H1 (cell line): Measurements from ENCODE around the gene QSOX2. TPM values are rescaled to one million over a fixed set of nuclear protein-coding genes. Genes with fewer than 3 reads are reported as not detected.

Source experiments
- CTCF ChIA-PET: fragments of 300-600 bp; sonication (Branson Sonifier 250); formaldehyde crosslinking; loops from one replicate; lab custom pipeline; 2021; ENCODE audit not compliant: partially characterized antibody; lab: Charles Lee
- POLR2A ChIA-PET: fragments of 300-600 bp; sonication (Branson Sonifier 250); formaldehyde crosslinking; loops from one replicate; lab custom pipeline; 2021; ENCODE audit warnings: inconsistent platforms; ENCODE audit not compliant: partially characterized antibody; lab: Charles Lee
- DNase-seq, 2 experiments: peaks; one replicate each; pipeline versions ENCODE4 v3.0.0 to v3.0.0-alpha.2; 2010 to 2022; ENCODE audit warnings: low spot score in 2 of 2, low read depth in 1 of 2, mixed read lengths in 1 of 2
- FAIRE-seq: peaks from 2 replicates; lab custom pipeline; 2011; peaks lifted over from hg19 to GRCh38; lab: Jason Lieb, UNC
- H2AFZ ChIP-seq: 2 replicates; pipeline ENCODE4 v1.8.1; 2012; ENCODE audit warnings: low read length, inconsistent platforms
- H2AK5ac ChIP-seq: 2 replicates; pipeline ENCODE4 v1.6.1; 2013; ENCODE audit warnings: low read depth, low read length
- H2BK120ac ChIP-seq: replicated peaks from 2 replicates; pipeline ENCODE3; 2013; ENCODE audit warnings: low read depth, low read length, inconsistent platforms
- H2BK12ac ChIP-seq: 2 replicates; pipeline ENCODE4 v1.6.1; 2013; ENCODE audit warnings: low read depth, low read length
- H2BK15ac ChIP-seq: 2 replicates; pipeline ENCODE4 v1.6.1; 2013; ENCODE audit warnings: low read length
- H2BK20ac ChIP-seq: 2 replicates; pipeline ENCODE4 v1.6.1; 2013; ENCODE audit warnings: low read length
- H2BK5ac ChIP-seq: 2 replicates; pipeline ENCODE4 v1.6.1; 2013; ENCODE audit warnings: low read depth, low read length
- H3K14ac ChIP-seq: 2 replicates; pipeline ENCODE4 v1.6.1; 2013; ENCODE audit warnings: inconsistent platforms; ENCODE audit not compliant: insufficient read length
- H3K18ac ChIP-seq: 2 replicates; pipeline ENCODE4 v1.6.1; 2013; ENCODE audit warnings: low read length; ENCODE audit errors: extremely low read depth
- H3K23ac ChIP-seq: 2 replicates; pipeline ENCODE4 v1.6.1; 2013; ENCODE audit warnings: inconsistent platforms; ENCODE audit not compliant: insufficient read length
- H3K23me2 ChIP-seq: 2 replicates; pipeline ENCODE4 v1.6.1; 2013; ENCODE audit warnings: low read depth, low read length
- H3K27ac ChIP-seq: 2 replicates; pipeline ENCODE4 v1.6.1; 2011; ENCODE audit warnings: low read depth, low read length, inconsistent platforms
- H3K27me3 ChIP-seq, 4 experiments: replicated peaks in 1 of 4; 1 replicate in 1 of 4; 2 replicates in 3 of 4; pipeline versions ENCODE4 v1.6.1 to v1.8.1; 2011 to 2013; ENCODE audit warnings: low read length in 3 of 4, mild to moderate bottlenecking in 3 of 4, inconsistent platforms in 2 of 4, mixed read lengths in 2 of 4, moderate library complexity in 1 of 4; ENCODE audit not compliant: control insufficient read depth in 3 of 4, insufficient read depth in 3 of 4; ENCODE audit errors: extremely low read depth in 1 of 4
- H3K36me3 ChIP-seq, 4 experiments: 2 replicates each; pipeline versions ENCODE4 v1.6.1 to v1.8.1; 2011 to 2013; ENCODE audit warnings: mild to moderate bottlenecking in 4 of 4, low read length in 3 of 4, moderate library complexity in 2 of 4, control low read depth in 1 of 4, inconsistent platforms in 1 of 4; ENCODE audit not compliant: insufficient read depth in 4 of 4, control insufficient read depth in 2 of 4
- H3K4ac ChIP-seq: replicated peaks from 2 replicates; pipeline ENCODE3; 2013; ENCODE audit warnings: low read length, low read depth, mixed read lengths, inconsistent platforms; ENCODE audit not compliant: insufficient read length
- H3K4me1 ChIP-seq, 4 experiments: replicated peaks in 1 of 4; 1 replicate in 1 of 4; 2 replicates in 3 of 4; pipeline versions ENCODE4 v1.6.1 to v1.8.1; 2011 to 2013; ENCODE audit warnings: low read length in 3 of 4, inconsistent platforms in 2 of 4, mixed read lengths in 1 of 4; ENCODE audit not compliant: insufficient read depth in 4 of 4, control insufficient read depth in 3 of 4
- H3K4me2 ChIP-seq, 2 experiments: 2 replicates each; pipeline versions ENCODE4 v1.6.1 to v1.8.1; 2011 to 2013; ENCODE audit warnings: low read depth in 2 of 2, low read length in 2 of 2, control low read depth in 1 of 2, inconsistent platforms in 1 of 2, mild to moderate bottlenecking in 1 of 2; ENCODE audit not compliant: insufficient read depth in 1 of 2
- H3K4me3 ChIP-seq, 4 experiments: fragments of 200-600, 300-600 bp in 1 of 4; sonication (generic), shearing (Covaris generic), sonication (Bioruptor Twin) in 1 of 4; 2 replicates each; pipeline versions ENCODE4 v1.5.1 to v1.8.1; 2011 to 2016; ENCODE audit warnings: low read length in 4 of 4, low read depth in 3 of 4, control low read depth in 2 of 4, inconsistent platforms in 2 of 4, mild to moderate bottlenecking in 2 of 4, mixed read lengths in 1 of 4, moderate library complexity in 1 of 4; ENCODE audit not compliant: insufficient read depth in 2 of 4; ENCODE audit errors: extremely low read depth in 1 of 4
- H3K56ac ChIP-seq: replicated peaks from 2 replicates; pipeline ENCODE3; 2013; ENCODE audit warnings: low read depth, mild to moderate bottlenecking, mixed read lengths, low read length, inconsistent platforms; ENCODE audit not compliant: insufficient read length
- H3K79me1 ChIP-seq: 2 replicates; pipeline ENCODE4 v1.6.1; 2013; ENCODE audit warnings: low read depth, low read length, control low read depth
- H3K79me2 ChIP-seq, 2 experiments: 2 replicates each; pipeline versions ENCODE4 v1.6.1 to v1.8.1; 2012 to 2013; ENCODE audit warnings: low read length in 2 of 2, mild to moderate bottlenecking in 2 of 2, inconsistent platforms in 1 of 2; ENCODE audit not compliant: insufficient read depth in 2 of 2, control insufficient read depth in 1 of 2
- H3K9ac ChIP-seq, 4 experiments: replicated peaks in 1 of 4; 1 replicate in 1 of 4; 2 replicates in 3 of 4; pipeline versions ENCODE4 v1.6.1 to v1.8.1; 2011 to 2013; ENCODE audit warnings: low read depth in 3 of 4, low read length in 3 of 4, control low read depth in 2 of 4, mild to moderate bottlenecking in 2 of 4, moderate library complexity in 2 of 4, inconsistent platforms in 1 of 4; ENCODE audit errors: extremely low read depth in 1 of 4
- H3K9me3 ChIP-seq, 2 experiments: 2 replicates each; pipeline versions ENCODE4 v1.6.1 to v1.8.1; 2012 to 2013; ENCODE audit warnings: mild to moderate bottlenecking in 2 of 2, moderate library complexity in 2 of 2, control low read depth in 1 of 2, inconsistent platforms in 1 of 2, low read depth in 1 of 2, low read length in 1 of 2, mixed read lengths in 1 of 2; ENCODE audit not compliant: insufficient read depth in 2 of 2
- H4K20me1 ChIP-seq, 2 experiments: replicated peaks in 1 of 2; 2 replicates each; pipeline versions ENCODE3 to v1.8.1; 2011 to 2013; ENCODE audit warnings: inconsistent platforms in 2 of 2, low read length in 2 of 2, mild to moderate bottlenecking in 1 of 2; ENCODE audit not compliant: insufficient read depth in 2 of 2, control insufficient read depth in 1 of 2
- H4K5ac ChIP-seq: 2 replicates; pipeline ENCODE4 v1.6.1; 2013; ENCODE audit warnings: low read length, low read depth, mixed read lengths, inconsistent platforms; ENCODE audit not compliant: insufficient read length
- H4K8ac ChIP-seq: 2 replicates; pipeline ENCODE4 v1.8.0; 2013; ENCODE audit warnings: mild to moderate bottlenecking, moderate library complexity, low read length, inconsistent platforms; ENCODE audit not compliant: insufficient read depth; ENCODE audit errors: extremely low read depth
- H4K91ac ChIP-seq: replicated peaks from 2 replicates; pipeline ENCODE3; 2013; ENCODE audit warnings: low read length, mixed read lengths, inconsistent platforms; ENCODE audit not compliant: insufficient read length
- ATF3 ChIP-seq: IDR thresholded peaks from 2 replicates; pipeline ENCODE4 v1.6.1; 2011; ENCODE audit warnings: low read depth, mild to moderate bottlenecking, low read length; ENCODE audit not compliant: insufficient read depth
- CHD1 ChIP-seq: IDR thresholded peaks from 2 replicates; pipeline ENCODE4 v1.6.1; 2012; ENCODE audit warnings: low read depth, low read length, improper control_type of control experiment
- EP300 ChIP-seq, 2 experiments: IDR thresholded peaks; 1 replicate in 1 of 2; 2 replicates in 1 of 2; pipeline ENCODE4 v1.6.1; 2011 to 2012; ENCODE audit warnings: low read depth in 2 of 2, low read length in 2 of 2, mild to moderate bottlenecking in 2 of 2, borderline replicate concordance in 1 of 2, inconsistent platforms in 1 of 2, moderate library complexity in 1 of 2
- HDAC2 ChIP-seq, 2 experiments: fragments of 300-600 bp in 1 of 2; sonication (generic) in 1 of 2; IDR thresholded peaks; 2 replicates each; pipeline ENCODE4 v1.6.1; 2011 to 2012; ENCODE audit warnings: low read depth in 2 of 2, low read length in 2 of 2, mild to moderate bottlenecking in 2 of 2, moderate library complexity in 2 of 2, borderline replicate concordance in 1 of 2, inconsistent platforms in 1 of 2
- KDM1A ChIP-seq: fragments of 200-600, 300-600 bp; sonication (generic); IDR thresholded peaks from 2 replicates; pipeline ENCODE4 v1.7.1; 2016; ENCODE audit warnings: mild to moderate bottlenecking, low read length, borderline replicate concordance
- POU5F1 ChIP-seq: IDR thresholded peaks from 2 replicates; pipeline ENCODE4 v1.6.1; 2011; ENCODE audit warnings: low read depth, mild to moderate bottlenecking, low read length, moderate library complexity
- SIX5 ChIP-seq: IDR thresholded peaks from 2 replicates; pipeline ENCODE4 v1.6.1; 2011; ENCODE audit warnings: mild to moderate bottlenecking, low read depth, low read length
- SRF ChIP-seq: IDR thresholded peaks from 2 replicates; pipeline ENCODE4 v1.6.1; 2011; ENCODE audit warnings: mild to moderate bottlenecking, low read depth, low read length, moderate library complexity
- WGBS, 2 experiments: shearing (Covaris generic) in 1 of 2; methylation state at CpG; one replicate each; pipeline versions ENCODE4 v1.1.6 to v1.1.7; 2013 to 2015; ENCODE audit warnings: low lambda C conversion rate in 2 of 2, mixed read lengths in 2 of 2, inconsistent platforms in 1 of 2, low coverage in 1 of 2, missing lambda C conversion rate in 1 of 2; ENCODE audit not compliant: insufficient replicate concordance in 2 of 2, insufficient coverage in 1 of 2, insufficient read length in 1 of 2; ENCODE audit errors: extremely low coverage in 1 of 2, missing lambda C conversion rate in 1 of 2; 5-methylcytosine and 5-hydroxymethylcytosine counted together
- polyA plus RNA-seq, 7 experiments: library from polyadenylated mRNA; depleted of rRNA in 3 of 7; stranded (reverse) in 5 of 7; unstranded in 2 of 7; fragments of >200 nt in 5 of 7; fragments of 200-250 nt in 2 of 7; gene quantifications; 1 replicate in 5 of 7; 2 replicates in 1 of 7; 4 replicates in 1 of 7; pipeline versions ENCODE4 v1.2.1 to v1.2.3, GENCODE V29; 2011 to 2013; ENCODE audit warnings: missing spikeins in 2 of 7, mixed read lengths in 2 of 7
- total RNA-seq: library from RNA; stranded (reverse); fragmentation: NEBNext Ultra II Directional; extraction: Animal tissue kit (Norgen Biotek cat#: 25700); gene quantifications from 2 replicates; pipeline ENCODE4 v1.2.1, GENCODE V29; 2021

The QSOX2 gene
- total and polyA plus RNA-seq, 2 of the 8 experiments (the other 6 are each of a cell fraction or from before 2014, with no cell fraction given), result 18.0 to 28.6 TPM

- Histone ChIP-seq H4K5ac (no peak overlapping the region), H3K79me1 (peaks cover 13% of the 10 kb centered on the region; the same call in 1 of the 2 replicates), H3K9ac (no peak overlapping the region), H4K91ac (no peak overlapping the region), H3K9me3 (no peaks in the 10 kb centered on the region), H3K4me1 (peaks cover 0 to 2% (median 0%) of the 10 kb centered on the region in 4 experiments; a peak in 2 of 7 replicates), H3K18ac (no peak overlapping the region), H3K79me2 (peaks cover 0 to 20% of the 10 kb centered on the region in 2 experiments; a peak in 2 of 4 replicates), H3K56ac (no peak overlapping the region), H3K27me3 (no peaks in the 10 kb centered on the region), H2BK12ac (no peak overlapping the region), H2BK20ac (no peak overlapping the region), H2BK5ac (no peak overlapping the region), H4K20me1 (peaks cover 10 to 26% of the 10 kb centered on the region in 2 experiments), H2AK5ac (no peak overlapping the region), H2BK15ac (no peak overlapping the region), H3K4me2 (no peak overlapping the region), H3K4ac (no peak overlapping the region), H4K8ac (no peak overlapping the region; the same call in 1 of the 2 replicates), H3K14ac (no peak overlapping the region), H3K23ac (no peak overlapping the region), H2AFZ (no peak overlapping the region), H3K27ac (no peak overlapping the region), H2BK120ac (no peak overlapping the region), H3K4me3 (no peak overlapping the region), H3K23me2 (no peaks in the 10 kb centered on the region), H3K36me3 (peaks cover 0 to 6% (median 2%) of the 10 kb centered on the region in 4 experiments; a peak in 5 of 8 replicates)
- CTCF ChIA-PET, result interaction anchor here (0.9 to 4.7 kb wide), 8 partner anchors 8 to 86 kb away, joined by 3 to 47 read pairs (median 4); no protein-coding TSS in a partner anchor
- POLR2A ChIA-PET, result interaction anchor here (1.3 kb wide), 2 partner anchors 48 to 100 kb away, joined by 3 read pairs; no protein-coding TSS in a partner anchor
- DNase-seq (no peak), FAIRE-seq (no peak)
- no peak for TF ChIP-seq SRF
- no peak for TF ChIP-seq ATF3
- no peak for TF ChIP-seq KDM1A
- TF ChIP-seq SIX5, result no peak
- no peak for TF ChIP-seq POU5F1
- no peak for TF ChIP-seq HDAC2 (IDR thresholded peaks at IDR 0.05; ENCODE audit: borderline replicate concordance in 1 of 2, low read depth in 2 of 2, low read length in 2 of 2)
- TF ChIP-seq CHD1, result no peak
- no peak for TF ChIP-seq EP300 (IDR thresholded peaks at IDR 0.05; ENCODE audit: borderline replicate concordance in 1 of 2, low read depth in 2 of 2, low read length in 2 of 2)
- 91% methylated on average over 15 of the region's 15 CpGs; no CpG with 5 or more reads in 1 of the 2 experiments for WGBS, 2 experiments
Observed at GRCh38 chr9:136220017-136220729, 25.4 kb downstream of the QSOX2 start.
